ENCODE measurements around the gene PRKCE.

DNA sequence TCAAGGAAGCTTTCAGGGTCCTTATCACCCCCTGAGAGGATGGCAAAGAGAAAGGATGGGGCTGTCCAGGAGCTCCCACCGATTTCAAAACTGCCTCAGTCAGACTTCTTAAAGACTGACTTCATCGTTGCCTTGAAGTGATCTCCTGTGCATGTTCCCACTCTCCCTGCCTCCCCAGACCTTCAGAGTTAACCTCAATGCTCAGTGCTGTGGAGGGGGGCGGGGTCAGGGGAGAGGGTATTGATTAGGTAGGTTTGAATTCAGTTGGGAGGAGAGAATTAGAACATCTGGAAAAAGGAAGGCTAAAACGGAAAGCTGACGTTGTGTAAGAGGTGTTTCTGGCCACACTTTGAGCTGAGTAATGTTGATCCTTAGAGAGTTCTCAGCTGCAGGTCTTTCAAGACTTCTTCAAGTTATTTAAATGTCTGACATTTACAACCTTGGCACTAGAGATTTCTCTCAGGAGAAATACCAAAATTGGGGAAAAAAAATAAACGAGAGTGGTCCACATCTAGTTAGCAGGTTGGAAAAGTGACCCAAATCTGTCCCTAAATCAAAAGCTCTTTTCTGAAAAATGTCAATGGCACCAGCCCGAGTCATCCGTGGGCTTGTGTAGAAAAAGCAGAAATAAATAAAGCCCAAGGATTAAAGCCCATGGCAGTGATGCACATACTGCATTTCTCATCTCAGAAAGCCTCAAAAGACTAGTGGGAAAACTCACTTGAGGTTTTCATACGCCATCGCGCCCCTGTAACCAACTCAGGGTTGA, 511.0 kb downstream of the PRKCE start:
- TF ChIP-seq, protein P1, sequence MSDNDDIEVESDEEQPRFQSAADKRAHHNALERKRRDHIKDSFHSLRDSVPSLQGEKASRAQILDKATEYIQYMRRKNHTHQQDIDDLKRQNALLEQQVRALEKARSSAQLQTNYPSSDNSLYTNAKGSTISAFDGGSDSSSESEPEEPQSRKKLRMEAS (IDR thresholded peaks at IDR 0.05; ENCODE audit: insufficient read depth, insufficient read length), result no peak
- TF ChIP-seq, protein P2, sequence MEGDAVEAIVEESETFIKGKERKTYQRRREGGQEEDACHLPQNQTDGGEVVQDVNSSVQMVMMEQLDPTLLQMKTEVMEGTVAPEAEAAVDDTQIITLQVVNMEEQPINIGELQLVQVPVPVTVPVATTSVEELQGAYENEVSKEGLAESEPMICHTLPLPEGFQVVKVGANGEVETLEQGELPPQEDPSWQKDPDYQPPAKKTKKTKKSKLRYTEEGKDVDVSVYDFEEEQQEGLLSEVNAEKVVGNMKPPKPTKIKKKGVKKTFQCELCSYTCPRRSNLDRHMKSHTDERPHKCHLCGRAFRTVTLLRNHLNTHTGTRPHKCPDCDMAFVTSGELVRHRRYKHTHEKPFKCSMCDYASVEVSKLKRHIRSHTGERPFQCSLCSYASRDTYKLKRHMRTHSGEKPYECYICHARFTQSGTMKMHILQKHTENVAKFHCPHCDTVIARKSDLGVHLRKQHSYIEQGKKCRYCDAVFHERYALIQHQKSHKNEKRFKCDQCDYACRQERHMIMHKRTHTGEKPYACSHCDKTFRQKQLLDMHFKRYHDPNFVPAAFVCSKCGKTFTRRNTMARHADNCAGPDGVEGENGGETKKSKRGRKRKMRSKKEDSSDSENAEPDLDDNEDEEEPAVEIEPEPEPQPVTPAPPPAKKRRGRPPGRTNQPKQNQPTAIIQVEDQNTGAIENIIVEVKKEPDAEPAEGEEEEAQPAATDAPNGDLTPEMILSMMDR (IDR thresholded peaks at IDR 0.05; ENCODE audit: extremely low read depth in 1 of 2, insufficient read depth in 1 of 2, low read depth in 1 of 2, low read length in 2 of 2), result no peak
